ENCODE results near the gene EVC. TPM values are rescaled to one million over a fixed set of nuclear protein-coding genes. Genes with fewer than 3 reads are reported as not detected.

Gene EVC
- total and polyA plus RNA-seq, 2 donors from 2014 or later, result 7.8 to 159 TPM

GRCh38 chr4:5691491-5692132, 19.4 kb upstream of the EVC start:
- H3K36me3 ChIP-seq (ENCODE audit: control insufficient read depth in 2 of 3, insufficient read depth in 3 of 3, low read length in 3 of 3), result peaks cover 4 to 39% (median 22%) of the 10 kb centered on the region in 3 donors
- TF ChIP-seq CTCF (IDR thresholded peaks at IDR 0.05; ENCODE audit: borderline replicate concordance, extremely low read depth, insufficient read depth), result no peak
- FAIRE-seq, result no peak
- intact Hi-C loops (cut with DNase I), result no loop called here
- no peak for DNase-seq
- H3K9ac ChIP-seq (ENCODE audit: low read length in 3 of 3), result no peak overlapping the region
- no peaks in the 10 kb centered on the region for H3K4me1 ChIP-seq (ENCODE audit: control insufficient read depth in 2 of 3, insufficient read depth in 2 of 3, low read depth in 1 of 3, low read length in 3 of 3)
- H3K27ac ChIP-seq (ENCODE audit: low read depth in 2 of 2, low read length in 2 of 2), result no peak overlapping the region
- no peaks in the 10 kb centered on the region for H3K9me3 ChIP-seq (ENCODE audit: control insufficient read depth in 2 of 3, insufficient read depth in 1 of 3, low read length in 3 of 3)
- no peaks in the 10 kb centered on the region for H3K27me3 ChIP-seq (ENCODE audit: control insufficient read depth, insufficient read depth, low read length)
- no peak overlapping the region for H3K4me3 ChIP-seq (ENCODE audit: low read length in 3 of 3)

GRCh38 chr4:5693871-5694270, 17.1 kb upstream of the EVC start:
- Histone ChIP-seq H3K9ac (ENCODE audit: low read length in 3 of 3) (no peak overlapping the region), H3K27ac (ENCODE audit: low read depth in 2 of 2, low read length in 2 of 2) (no peak overlapping the region), H3K4me3 (ENCODE audit: low read length in 3 of 3) (no peak overlapping the region), H3K9me3 (ENCODE audit: control insufficient read depth in 2 of 3, insufficient read depth in 1 of 3, low read length in 3 of 3) (no peaks in the 10 kb centered on the region), H3K4me1 (ENCODE audit: control insufficient read depth in 2 of 3, insufficient read depth in 2 of 3, low read depth in 1 of 3, low read length in 3 of 3) (no peaks in the 10 kb centered on the region), H3K36me3 (ENCODE audit: control insufficient read depth in 2 of 3, insufficient read depth in 3 of 3, low read length in 3 of 3) (peaks cover 2 to 26% (median 22%) of the 10 kb centered on the region in 3 donors), H3K27me3 (ENCODE audit: control insufficient read depth, insufficient read depth, low read length) (no peaks in the 10 kb centered on the region)
- no peak for DNase-seq
- FAIRE-seq, result no peak
- TF ChIP-seq CTCF (IDR thresholded peaks at IDR 0.05; ENCODE audit: borderline replicate concordance, extremely low read depth, insufficient read depth), result no peak
- intact Hi-C loops (cut with DNase I), result no loop called here

- Histone ChIP-seq H3K36me3 (ENCODE audit: control insufficient read depth in 2 of 3, insufficient read depth in 3 of 3, low read length in 3 of 3) (peaks cover 2 to 18% (median 10%) of the 10 kb centered on the region in 3 donors), H3K27ac (ENCODE audit: low read depth in 2 of 2, low read length in 2 of 2) (no peak overlapping the region), H3K27me3 (ENCODE audit: control insufficient read depth, insufficient read depth, low read length) (no peaks in the 10 kb centered on the region), H3K4me1 (ENCODE audit: control insufficient read depth in 2 of 3, insufficient read depth in 2 of 3, low read depth in 1 of 3, low read length in 3 of 3) (no peaks in the 10 kb centered on the region), H3K9ac (ENCODE audit: low read length in 3 of 3) (no peak overlapping the region), H3K9me3 (ENCODE audit: control insufficient read depth in 2 of 3, insufficient read depth in 1 of 3, low read length in 3 of 3) (no peaks in the 10 kb centered on the region), H3K4me3 (ENCODE audit: low read length in 3 of 3) (no peak overlapping the region)
- DNase-seq, result no peak
- intact Hi-C loops (cut with DNase I), result no loop called here
- FAIRE-seq, result no peak
- no peak for TF ChIP-seq CTCF (IDR thresholded peaks at IDR 0.05; ENCODE audit: borderline replicate concordance, extremely low read depth, insufficient read depth)
These were observed 14.7 kb upstream of the EVC start for GRCh38 chr4:5696341-5696740.

- no peak for FAIRE-seq
- H3K4me3 ChIP-seq (ENCODE audit: low read length in 3 of 3), result no peak overlapping the region
- peaks cover 2 to 7% (median 2%) of the 10 kb centered on the region in 3 donors for H3K36me3 ChIP-seq (ENCODE audit: control insufficient read depth in 2 of 3, insufficient read depth in 3 of 3, low read length in 3 of 3)
- DNase-seq, result no peak
- H3K27ac ChIP-seq (ENCODE audit: low read depth in 2 of 2, low read length in 2 of 2), result no peak overlapping the region
- no peaks in the 10 kb centered on the region for H3K9me3 ChIP-seq (ENCODE audit: control insufficient read depth in 2 of 3, insufficient read depth in 1 of 3, low read length in 3 of 3)
- intact Hi-C loops (cut with DNase I), result no loop called here
- no peak for TF ChIP-seq CTCF (IDR thresholded peaks at IDR 0.05; ENCODE audit: borderline replicate concordance, extremely low read depth, insufficient read depth)
- no peak overlapping the region for H3K9ac ChIP-seq (ENCODE audit: low read length in 3 of 3)
- H3K4me1 ChIP-seq (ENCODE audit: control insufficient read depth in 2 of 3, insufficient read depth in 2 of 3, low read depth in 1 of 3, low read length in 3 of 3), result no peaks in the 10 kb centered on the region
- no peaks in the 10 kb centered on the region for H3K27me3 ChIP-seq (ENCODE audit: control insufficient read depth, insufficient read depth, low read length)
These were observed 10.5 kb upstream of the EVC start for GRCh38 chr4:5700459-5700858.
